Spinal cord (tissue), 10 donors: ENCODE measurements around the gene NANOS3. TPM values are rescaled to one million over a fixed set of nuclear protein-coding genes. Genes with fewer than 3 reads are reported as not detected.

Source experiments
- DNase-seq, 6 donors: peaks; one replicate each; pipeline versions ENCODE4 v3.0.0 to v3.0.0-alpha.2; 2013 to 2015; ENCODE audit warnings: low spot score in 6 of 6, low read depth in 4 of 6
- H3K27ac ChIP-seq: one replicate; pipeline ENCODE4 v1.5.1; 2013; ENCODE audit warnings: low read depth, low read length, control low read depth
- H3K27me3 ChIP-seq: one replicate; pipeline ENCODE4 v1.6.1; 2013; ENCODE audit warnings: low read length; ENCODE audit not compliant: control insufficient read depth, insufficient read depth
- H3K36me3 ChIP-seq: one replicate; pipeline ENCODE4 v1.6.1; 2013; ENCODE audit warnings: low read length; ENCODE audit not compliant: control insufficient read depth, insufficient read depth
- H3K4me1 ChIP-seq: one replicate; pipeline ENCODE4 v1.6.1; 2013; ENCODE audit warnings: low read length; ENCODE audit not compliant: control insufficient read depth, insufficient read depth
- H3K4me3 ChIP-seq: one replicate; pipeline ENCODE4 v1.5.1; 2013; ENCODE audit warnings: low read depth, low read length, control low read depth
- H3K9me3 ChIP-seq: one replicate; pipeline ENCODE4 v1.6.1; 2013; ENCODE audit warnings: low read length; ENCODE audit not compliant: control insufficient read depth, insufficient read depth
- WGBS: methylation state at CpG from one replicate; pipeline ENCODE4 v1.1.5; 2013; ENCODE audit warnings: missing lambda C conversion rate; ENCODE audit not compliant: insufficient coverage; 5-methylcytosine and 5-hydroxymethylcytosine counted together
- long read RNA-seq, 4 donors: transcript quantifications; one replicate each; lab custom pipeline, GENCODE V29; 2026
- polyA plus RNA-seq, 2 donors: library from polyadenylated mRNA; unstranded; fragments of 120-200 nt; gene quantifications; one replicate each; pipeline ENCODE4 v1.2.1, GENCODE V29; 2013; ENCODE audit not compliant: insufficient read length in 2 of 2
- total RNA-seq, 2 donors: library from RNA; depleted of rRNA in 1 of 2; stranded (reverse); fragments of 120-200 nt in 1 of 2; fragments of >200 nt in 1 of 2; gene quantifications; one replicate each; pipeline versions ENCODE4 v1.2.3 to v1.2.4, GENCODE V29; 2013 to 2014
- donor health status: healthy.

The NANOS3 gene
- 10 to 100 TPM in 1 of 2 donors, not detected in 1; 11.2 TPM for total RNA-seq
- 10 to 100 TPM; 23.1 to 24.6 TPM for polyA plus RNA-seq
- long read RNA-seq, donor 1, partial matches to known transcripts = 7 of 34 reads
- long read RNA-seq, donor 1, other reads (novel, unspliced or antisense) = 27 of 34 reads
- long read RNA-seq, donor 2, partial matches to known transcripts = 0 of 10 reads
- long read RNA-seq, donor 2, other reads (novel, unspliced or antisense) = 10 of 10 reads
- long read RNA-seq, donor 3, partial matches to known transcripts = 0 of 21 reads
- long read RNA-seq, donor 3, other reads (novel, unspliced or antisense) = 21 of 21 reads
- long read RNA-seq, donor 4 = 0 reads

GRCh38 chr19:13876834-13877233 lies at the start of gene NANOS3:
Gene NANOS3 (plus strand): TSS chr19:13877134. CDS start chr19:13877249, 115 bp downstream.
- H3K9me3 ChIP-seq = no peaks in the 10 kb centered on the region
- H3K4me3 ChIP-seq = no peak within 1 kb of the TSS
- peaks cover 36% of the 10 kb centered on the region for H3K36me3 ChIP-seq
- no peak within 1 kb of the TSS for H3K27ac ChIP-seq
- no peak for DNase-seq
- H3K27me3 ChIP-seq = no peaks in the 10 kb centered on the region
- WGBS = 100% methylated on average over 1 of the region's 5 CpGs
- H3K4me1 ChIP-seq = peaks cover 42% of the 10 kb centered on the region

GRCh38 chr19:13827656-13828055 lies 49.3 kb upstream of the NANOS3 start:
- H3K36me3 ChIP-seq = peaks cover 83% of the 10 kb centered on the region

GRCh38 chr19:13830114-13830740 lies 46.7 kb upstream of the NANOS3 start:
- no peaks in the 10 kb centered on the region for H3K27me3 ChIP-seq
- DNase-seq = no peak
- 94% methylated on average over 45 of the region's 47 CpGs for WGBS

More at GRCh38 chr19:13827656-13828055, 49.3 kb upstream of the NANOS3 start:
- no peaks in the 10 kb centered on the region for H3K4me1 ChIP-seq
- H3K27me3 ChIP-seq = no peaks in the 10 kb centered on the region
- H3K4me3 ChIP-seq = no peak overlapping the region
- no peak overlapping the region for H3K27ac ChIP-seq
- WGBS = 65% methylated on average over 4 of the region's 4 CpGs
- H3K9me3 ChIP-seq = no peaks in the 10 kb centered on the region
- DNase-seq = no peak

GRCh38 chr19:13830741-13831536 lies 46.0 kb upstream of the NANOS3 start:
- Histone ChIP-seq H3K27me3 (no peaks in the 10 kb centered on the region), H3K4me1 (peaks cover 21% of the 10 kb centered on the region), H3K36me3 (peaks cover 58% of the 10 kb centered on the region), H3K4me3 (no peak overlapping the region), H3K9me3 (no peaks in the 10 kb centered on the region), H3K27ac (no peak overlapping the region)
- 97% methylated on average over 25 of the region's 32 CpGs for WGBS
- no peak for DNase-seq

More at GRCh38 chr19:13830114-13830740, 46.7 kb upstream of the NANOS3 start:
- H3K9me3 ChIP-seq = no peaks in the 10 kb centered on the region
- no peak overlapping the region for H3K4me3 ChIP-seq
- H3K4me1 ChIP-seq = peaks cover 19% of the 10 kb centered on the region
- H3K36me3 ChIP-seq = peaks cover 62% of the 10 kb centered on the region
- no peak overlapping the region for H3K27ac ChIP-seq

GRCh38 chr19:13831537-13832467 lies 45.1 kb upstream of the NANOS3 start:
- Histone ChIP-seq H3K9me3 (no peaks in the 10 kb centered on the region), H3K4me1 (peaks cover 30% of the 10 kb centered on the region), H3K36me3 (peaks cover 58% of the 10 kb centered on the region), H3K4me3 (no peak overlapping the region), H3K27me3 (no peaks in the 10 kb centered on the region), H3K27ac (no peak overlapping the region)
- DNase-seq = peak in 1 of 6 donors; percentile 45
- 87% methylated on average over 7 of the region's 22 CpGs for WGBS

GRCh38 chr19:13833330-13834243 lies 43.3 kb upstream of the NANOS3 start:
- Histone ChIP-seq H3K4me1 (peaks cover 36% of the 10 kb centered on the region), H3K36me3 (peaks cover 44% of the 10 kb centered on the region)
- DNase-seq = peak in 3 of 6 donors; percentile 81 to 95 (median 95)

GRCh38 chr19:13834244-13835069 lies 42.5 kb upstream of the NANOS3 start:
- peaks cover 44% of the 10 kb centered on the region for H3K36me3 ChIP-seq
- no peak overlapping the region for H3K4me3 ChIP-seq
- no peaks in the 10 kb centered on the region for H3K9me3 ChIP-seq
- H3K27me3 ChIP-seq = no peaks in the 10 kb centered on the region
- 83% methylated on average over 10 of the region's 14 CpGs for WGBS
- no peak for DNase-seq
- H3K27ac ChIP-seq = no peak overlapping the region
- H3K4me1 ChIP-seq = peaks cover 45% of the 10 kb centered on the region

More at GRCh38 chr19:13833330-13834243, 43.3 kb upstream of the NANOS3 start:
- WGBS = 6% methylated on average over 59 of the region's 59 CpGs
- Histone ChIP-seq H3K4me3 (peak overlapping the region; percentile 45), H3K27me3 (no peaks in the 10 kb centered on the region), H3K9me3 (no peaks in the 10 kb centered on the region), H3K27ac (peak overlapping the region; percentile 73)
